PC-3 (cell line): ENCODE measurements around the gene PDF. TPM values are rescaled to one million over a fixed set of nuclear protein-coding genes. Genes with fewer than 3 reads are reported as not detected.

Experiments used
- ATAC-seq: fragments of 200-7000 bp; cut with Tn5 transposase; 2 replicates; pipeline ENCODE4 v1.9.1; 2020; ENCODE audit warnings: mild to moderate bottlenecking, moderate library complexity
- BruUV-seq: library from RNA; stranded (reverse); fragments of 400-500 nt; replicated peaks from 2 replicates; lab custom pipeline; 2021; lab: Mats Ljungman, UMichigan
- CTCF ChIA-PET: fragments of 300-600 bp; sonication (Branson Sonifier 250); formaldehyde crosslinking; loops from one replicate; lab custom pipeline; 2022; ENCODE audit warnings: antibody characterized with exemption; lab: Charles Lee
- POLR2A ChIA-PET: fragments of 300-600 bp; sonication (Branson Sonifier 250); formaldehyde crosslinking; loops from one replicate; lab custom pipeline; 2022; ENCODE audit warnings: antibody characterized with exemption; ENCODE audit not compliant: unreplicated experiment; lab: Charles Lee
- DNase-seq: peaks from one replicate; pipeline ENCODE4 v3.0.0-alpha.2; 2015
- H2AFZ ChIP-seq: fragments of 300-600 bp; sonication (generic); 2 replicates; pipeline ENCODE4 v1.6.0; 2016; ENCODE audit warnings: antibody characterized with exemption, low read length
- H3F3A ChIP-seq: fragments of 300-600 bp; sonication (generic); one replicate; pipeline ENCODE4 v1.6.0; 2017; ENCODE audit warnings: antibody characterized with exemption, low read length, control low read depth, mild to moderate bottlenecking; ENCODE audit not compliant: unreplicated experiment
- H3K27ac ChIP-seq: fragments of 300-600 bp; sonication (generic); 2 replicates; pipeline ENCODE4 v1.5.1; 2016; ENCODE audit warnings: mild to moderate bottlenecking, low read length
- H3K27me3 ChIP-seq: fragments of 300-600 bp; sonication (generic); 2 replicates; pipeline ENCODE4 v1.6.1; 2016; ENCODE audit warnings: low read length, mixed read lengths
- H3K36me3 ChIP-seq: fragments of 300-600 bp; sonication (generic); 2 replicates; pipeline ENCODE4 v1.6.1; 2016; ENCODE audit warnings: low read depth, mixed run types, low read length, mixed read lengths
- H3K4me1 ChIP-seq: fragments of 300-600 bp; sonication (generic); 2 replicates; pipeline ENCODE4 v1.5.1; 2016; ENCODE audit warnings: low read length; ENCODE audit not compliant: insufficient read depth
- H3K4me2 ChIP-seq: fragments of 300-600 bp; sonication (generic); 2 replicates; pipeline ENCODE4 v1.6.0; 2016; ENCODE audit warnings: low read length
- H3K4me3 ChIP-seq: fragments of 300-600 bp; sonication (generic); 2 replicates; pipeline ENCODE4 v1.5.1; 2016; ENCODE audit warnings: mild to moderate bottlenecking, low read length, mixed read lengths
- H3K79me2 ChIP-seq: fragments of 300-600 bp; sonication (generic); 2 replicates; pipeline ENCODE4 v1.6.1; 2017; ENCODE audit warnings: low read length, mixed read lengths
- H3K9ac ChIP-seq: fragments of 300-600 bp; sonication (generic); 2 replicates; pipeline ENCODE4 v1.6.0; 2016; ENCODE audit warnings: mild to moderate bottlenecking, low read length
- H3K9me2 ChIP-seq: fragments of 300-600 bp; sonication (generic); replicated peaks from 2 replicates; pipeline ENCODE4 v1.6.1; 2016; ENCODE audit warnings: mixed run types, low read length, mixed read lengths
- H3K9me3 ChIP-seq: fragments of 300-600 bp; sonication (generic); 2 replicates; pipeline ENCODE4 v1.6.1; 2016; ENCODE audit warnings: low read length, mixed read lengths
- H4K20me1 ChIP-seq: fragments of 300-600 bp; sonication (generic); 2 replicates; pipeline ENCODE4 v1.6.1; 2016; ENCODE audit warnings: low read length, mixed read lengths
- CTCF ChIP-seq: fragments of 300-600 bp; sonication (generic); conservative IDR thresholded peaks from 2 replicates; pipeline ENCODE4 v1.5.1; 2017; ENCODE audit warnings: antibody characterized with exemption, low read depth, mild to moderate bottlenecking, low read length
- EZH2 ChIP-seq: fragments of 300-600 bp; sonication (generic); IDR thresholded peaks from one replicate; pipeline ENCODE4 v1.6.1; 2017; ENCODE audit warnings: antibody characterized with exemption, mild to moderate bottlenecking, low read length; ENCODE audit not compliant: unreplicated experiment
- EZH2phosphoT487 ChIP-seq: fragments of 300-600 bp; sonication (generic); IDR thresholded peaks from 2 replicates; pipeline ENCODE4 v1.6.1; 2018; ENCODE audit warnings: mild to moderate bottlenecking, antibody characterized with exemption, low read length, borderline replicate concordance
- intact Hi-C: fragments of 100-400 bp; cut with micrococcal nuclease; formaldehyde crosslinking; loops from 2 replicates; pipeline ENCODE4 v1.9.0; 2023
- total RNA-seq: library from RNA; depleted of rRNA; stranded (reverse); fragments of >200 nt; gene quantifications from 2 replicates; pipeline ENCODE4 v1.2.3, GENCODE V29; 2014

Gene PDF
- total RNA-seq, 1 experiment from 2014 or later, result 30.6 TPM

DNA sequence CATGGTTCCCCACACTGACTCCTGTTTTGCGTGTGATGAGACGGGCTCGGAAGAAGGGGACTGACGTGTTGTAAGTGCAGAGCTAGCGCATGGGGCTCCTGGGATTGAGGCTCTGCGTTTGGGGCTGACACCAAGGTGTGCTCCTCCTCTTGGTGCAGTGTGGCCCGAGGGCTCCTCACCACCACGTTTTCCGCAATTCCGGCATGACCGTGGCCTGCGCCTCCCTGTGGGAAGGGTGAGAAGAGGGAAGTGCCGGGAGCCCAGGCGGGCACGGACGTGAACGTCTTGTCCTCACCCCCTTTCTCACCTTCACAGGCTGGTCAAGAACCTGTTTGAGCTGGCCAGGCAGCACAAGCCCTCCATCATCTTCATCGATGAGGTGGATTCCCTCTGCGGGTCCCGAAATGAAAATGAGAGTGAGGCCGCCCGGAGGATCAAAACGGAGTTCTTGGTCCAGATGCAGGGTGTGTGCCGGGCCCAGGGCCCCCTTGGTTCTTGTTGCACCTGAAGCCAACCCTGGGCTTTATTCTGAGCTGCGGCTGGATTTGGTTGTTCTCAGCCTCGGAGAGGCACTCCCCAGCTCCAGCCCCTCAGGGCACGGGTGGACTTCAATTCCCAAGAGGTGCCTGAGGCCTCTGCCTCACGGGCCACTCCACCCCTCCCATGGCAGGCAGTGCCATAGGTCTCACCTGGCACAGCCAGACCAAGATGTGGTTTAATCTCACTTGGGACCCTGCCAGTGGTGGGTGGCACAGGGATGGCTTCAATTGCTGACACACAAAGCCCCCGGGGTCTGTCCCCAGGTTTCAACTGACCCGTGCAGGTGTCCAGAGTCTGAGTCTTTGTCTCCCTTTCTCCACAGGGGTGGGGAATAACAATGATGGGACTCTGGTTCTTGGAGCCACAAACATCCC, 10.3 kb downstream of the PDF start:
- BruUV-seq, result no TSS peak
- Histone ChIP-seq H3K27ac (no peak overlapping the region), H3F3A (no peaks in the 10 kb centered on the region), H3K79me2 (peaks cover 20% of the 10 kb centered on the region), H3K4me3 (no peak overlapping the region), H4K20me1 (no peaks in the 10 kb centered on the region), H3K9me2 (no peaks in the 10 kb centered on the region), H3K9me3 (no peaks in the 10 kb centered on the region), H3K27me3 (no peaks in the 10 kb centered on the region), H2AFZ (no peak overlapping the region), H3K9ac (no peak overlapping the region), H3K4me2 (no peak overlapping the region), H3K36me3 (peaks cover 27% of the 10 kb centered on the region; the same call in 1 of the 2 replicates), H3K4me1 (no peaks in the 10 kb centered on the region)
- ChIA-PET CTCF (no interaction called here), POLR2A (no interaction called here)
- TF ChIP-seq CTCF, result no peak
- no peak for TF ChIP-seq EZH2phosphoT487
- no peak for TF ChIP-seq EZH2
- intact Hi-C loops, result no loop called here
- no peak for DNase-seq
- no peak for ATAC-seq

- CTCF ChIA-PET, result no interaction called here
- Histone ChIP-seq H3K27ac (no peak overlapping the region), H3F3A (no peaks in the 10 kb centered on the region), H3K9me2 (no peaks in the 10 kb centered on the region), H3K79me2 (peaks cover 16% of the 10 kb centered on the region), H3K4me2 (no peak overlapping the region), H3K27me3 (no peaks in the 10 kb centered on the region), H3K4me1 (no peaks in the 10 kb centered on the region), H3K4me3 (no peak overlapping the region), H3K36me3 (peaks cover 27% of the 10 kb centered on the region; the same call in 1 of the 2 replicates), H3K9ac (no peak overlapping the region), H4K20me1 (no peaks in the 10 kb centered on the region), H2AFZ (no peak overlapping the region), H3K9me3 (no peaks in the 10 kb centered on the region)
- BruUV-seq, result no TSS peak
- ATAC-seq (no peak), DNase-seq (no peak)
- intact Hi-C loops, result no loop called here
- POLR2A ChIA-PET, result no interaction called here
- TF ChIP-seq EZH2phosphoT487, result no peak
- TF ChIP-seq EZH2, result no peak
- TF ChIP-seq CTCF, result no peak
Measured at GRCh38 chr16:69319381-69319780, 11.0 kb downstream of the PDF start.

GRCh38 chr16:69318911-69319289, 11.5 kb downstream of the PDF start:
- H3K4me2 ChIP-seq, result no peak overlapping the region
- ATAC-seq, result no peak
- TF ChIP-seq CTCF, result no peak
- no peak for TF ChIP-seq EZH2phosphoT487
- no peak for TF ChIP-seq EZH2
- no peak for DNase-seq
- H3K79me2 ChIP-seq, result peaks cover 16% of the 10 kb centered on the region
- ChIA-PET POLR2A (no interaction called here), CTCF (no interaction called here)
- intact Hi-C loops, result no loop called here
- no peak overlapping the region for H3K4me3 ChIP-seq
- H2AFZ ChIP-seq, result no peak overlapping the region
- BruUV-seq, result no TSS peak
- no peaks in the 10 kb centered on the region for H3K4me1 ChIP-seq
- no peaks in the 10 kb centered on the region for H4K20me1 ChIP-seq
- peaks cover 27% of the 10 kb centered on the region; the same call in 1 of the 2 replicates for H3K36me3 ChIP-seq
- H3K27ac ChIP-seq, result no peak overlapping the region
- no peak overlapping the region for H3K9ac ChIP-seq
- H3K9me2 ChIP-seq, result no peaks in the 10 kb centered on the region
- H3K9me3 ChIP-seq, result no peaks in the 10 kb centered on the region
- no peaks in the 10 kb centered on the region for H3F3A ChIP-seq
- no peaks in the 10 kb centered on the region for H3K27me3 ChIP-seq
